ENCODE measurements around the gene PHACTR1.
"Not testable (repeated sequence)": the region's sequence is repeated elsewhere in the genome, so short reads cannot be mapped to it uniquely, and the experiment has no call there.

GRCh38 chr6:13326031-13326586, 609.5 kb downstream of the PHACTR1 start:
- not testable (repeated sequence) for TF ChIP-seq POLR2A (IDR thresholded peaks at IDR 0.05)
- TF ChIP-seq, protein P1, sequence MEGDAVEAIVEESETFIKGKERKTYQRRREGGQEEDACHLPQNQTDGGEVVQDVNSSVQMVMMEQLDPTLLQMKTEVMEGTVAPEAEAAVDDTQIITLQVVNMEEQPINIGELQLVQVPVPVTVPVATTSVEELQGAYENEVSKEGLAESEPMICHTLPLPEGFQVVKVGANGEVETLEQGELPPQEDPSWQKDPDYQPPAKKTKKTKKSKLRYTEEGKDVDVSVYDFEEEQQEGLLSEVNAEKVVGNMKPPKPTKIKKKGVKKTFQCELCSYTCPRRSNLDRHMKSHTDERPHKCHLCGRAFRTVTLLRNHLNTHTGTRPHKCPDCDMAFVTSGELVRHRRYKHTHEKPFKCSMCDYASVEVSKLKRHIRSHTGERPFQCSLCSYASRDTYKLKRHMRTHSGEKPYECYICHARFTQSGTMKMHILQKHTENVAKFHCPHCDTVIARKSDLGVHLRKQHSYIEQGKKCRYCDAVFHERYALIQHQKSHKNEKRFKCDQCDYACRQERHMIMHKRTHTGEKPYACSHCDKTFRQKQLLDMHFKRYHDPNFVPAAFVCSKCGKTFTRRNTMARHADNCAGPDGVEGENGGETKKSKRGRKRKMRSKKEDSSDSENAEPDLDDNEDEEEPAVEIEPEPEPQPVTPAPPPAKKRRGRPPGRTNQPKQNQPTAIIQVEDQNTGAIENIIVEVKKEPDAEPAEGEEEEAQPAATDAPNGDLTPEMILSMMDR (IDR thresholded peaks at IDR 0.05), result not testable (repeated sequence)

Measured in testis (tissue), 2 donors.